GM21723 (cell line): Measurements from ENCODE around the gene BMPR1B.
"Not testable (repeated sequence)": the region's sequence is repeated elsewhere in the genome, so short reads cannot be mapped to it uniquely, and the experiment has no call there.

Experiments
- ATAC-seq: cut with Tn5 transposase; IDR thresholded peaks from one replicate; pipeline ENCODE4 v1.9.1; 2021; ENCODE audit warnings: mild to moderate bottlenecking, moderate library complexity; ENCODE audit not compliant: unreplicated experiment

BMPR1B gene

GRCh38 chr4:95020521-95020920, 262.8 kb downstream of the BMPR1B start:
- no peak for ATAC-seq

DNA sequence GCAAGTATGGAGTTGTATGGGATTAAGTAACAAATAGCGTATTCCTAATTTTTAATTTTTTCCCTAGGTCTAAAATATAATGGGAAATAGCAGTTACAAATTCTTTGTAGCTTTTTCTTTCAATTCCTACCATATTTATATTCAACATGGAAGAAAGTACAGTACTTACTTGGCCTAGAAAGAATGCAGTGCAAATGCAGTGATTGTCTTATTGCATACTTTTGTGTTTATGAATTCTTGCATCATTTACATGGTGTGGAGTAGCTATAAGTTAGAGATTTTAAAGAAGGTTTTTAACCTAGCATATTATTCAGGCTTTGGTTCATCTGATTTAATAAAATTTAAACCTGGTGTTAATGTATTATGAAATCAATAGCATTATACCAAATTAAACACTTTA, 263.3 kb downstream of the BMPR1B start:
- ATAC-seq = no peak

- no peak for ATAC-seq
Observed at GRCh38 chr4:95023110-95023509, 265.4 kb downstream of the BMPR1B start.

GRCh38 chr4:95027905-95028618, 270.3 kb downstream of the BMPR1B start:
- no peak for ATAC-seq

DNA sequence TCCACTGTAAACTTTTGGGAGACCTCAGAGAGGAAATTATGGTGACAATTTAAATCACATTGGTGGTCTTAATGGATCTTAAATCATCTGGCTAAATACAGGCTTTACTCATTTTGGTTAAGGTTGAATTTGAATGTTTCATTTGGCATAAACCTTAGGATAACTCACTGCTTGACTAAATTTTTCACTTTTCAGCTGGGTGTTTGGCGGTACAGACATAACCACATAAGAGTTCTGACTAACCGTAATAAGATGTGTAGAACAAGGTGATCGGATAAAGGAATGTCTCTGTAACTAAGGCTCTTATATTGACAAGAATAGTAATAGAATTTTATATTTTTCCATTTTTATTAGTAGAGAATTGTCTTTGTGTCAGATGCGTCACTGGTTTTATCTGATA, 281.0 kb downstream of the BMPR1B start:
- ATAC-seq = no peak

DNA sequence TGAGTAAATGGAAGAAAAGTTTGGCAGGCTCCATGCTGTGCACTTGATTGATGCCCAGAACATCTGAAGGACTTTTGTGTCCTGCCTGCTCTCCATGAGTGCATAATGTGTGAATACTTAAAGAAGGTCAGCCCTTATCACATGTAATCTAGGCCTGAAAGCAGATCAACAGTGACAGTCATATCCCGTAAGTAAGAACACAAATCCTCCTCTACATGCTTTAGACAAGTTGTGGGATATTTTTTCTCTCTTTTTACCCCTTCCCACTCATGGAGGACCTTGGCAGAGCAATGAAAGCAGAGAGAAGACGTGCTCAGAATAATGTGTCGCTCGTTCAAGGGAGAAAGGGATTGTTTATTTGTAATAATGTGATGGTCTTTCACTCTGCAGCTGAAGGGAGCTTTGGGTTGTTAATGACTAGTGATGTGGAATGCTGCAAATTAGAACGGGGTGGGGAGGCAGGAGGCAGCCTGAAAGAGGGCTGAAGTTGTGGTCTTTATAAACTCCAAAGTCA, 286.6 kb downstream of the BMPR1B start:
- no peak for ATAC-seq

- no peak for ATAC-seq
Observed at GRCh38 chr4:95045429-95045828, 287.7 kb downstream of the BMPR1B start.

DNA sequence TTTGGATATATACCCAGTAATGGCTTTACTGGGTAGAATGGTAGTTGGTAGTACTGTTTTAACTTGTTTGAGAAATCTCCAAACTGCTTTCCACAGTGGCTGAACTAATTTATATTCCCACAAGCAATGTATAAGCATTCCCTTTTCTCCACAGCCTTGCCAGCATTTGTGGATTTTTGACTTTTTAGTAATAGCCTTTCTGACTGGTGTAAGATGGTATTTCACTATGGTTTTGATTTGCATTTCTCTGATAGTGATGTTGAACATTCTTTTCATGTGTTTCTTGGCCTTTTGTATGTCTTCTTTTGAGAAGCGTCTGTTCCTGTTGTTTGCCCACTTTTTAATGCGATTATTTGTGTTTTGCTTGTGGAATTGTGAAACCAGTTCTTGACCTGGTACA, 290.5 kb downstream of the BMPR1B start:
- ATAC-seq = no peak

- ATAC-seq = no peak
Observed at GRCh38 chr4:95049551-95050233, 291.9 kb downstream of the BMPR1B start.

GRCh38 chr4:95050980-95051701, 293.4 kb downstream of the BMPR1B start:
- no peak for ATAC-seq

DNA sequence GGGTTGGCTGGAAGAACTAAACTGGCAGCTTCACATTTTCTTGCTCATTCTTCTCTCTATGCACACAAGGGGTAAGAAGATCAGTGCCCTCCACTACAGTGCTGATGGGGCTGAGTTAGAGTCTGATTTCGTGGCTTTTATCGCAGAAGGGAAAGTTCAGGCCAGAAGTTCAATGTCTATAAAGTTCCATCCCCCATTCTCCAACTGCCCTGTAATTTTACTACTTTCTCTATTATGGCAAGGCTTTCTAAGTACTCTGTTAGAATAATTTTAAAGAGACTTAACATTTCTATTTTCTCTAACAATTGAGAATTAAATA, 293.9 kb downstream of the BMPR1B start:
- ATAC-seq = no peak

GRCh38 chr4:95058991-95059390, 301.2 kb downstream of the BMPR1B start:
- ATAC-seq = no peak

- ATAC-seq = no peak
Observed at GRCh38 chr4:95059663-95060062, 301.9 kb downstream of the BMPR1B start.

GRCh38 chr4:95061220-95061619, 303.5 kb downstream of the BMPR1B start:
- no peak for ATAC-seq

DNA sequence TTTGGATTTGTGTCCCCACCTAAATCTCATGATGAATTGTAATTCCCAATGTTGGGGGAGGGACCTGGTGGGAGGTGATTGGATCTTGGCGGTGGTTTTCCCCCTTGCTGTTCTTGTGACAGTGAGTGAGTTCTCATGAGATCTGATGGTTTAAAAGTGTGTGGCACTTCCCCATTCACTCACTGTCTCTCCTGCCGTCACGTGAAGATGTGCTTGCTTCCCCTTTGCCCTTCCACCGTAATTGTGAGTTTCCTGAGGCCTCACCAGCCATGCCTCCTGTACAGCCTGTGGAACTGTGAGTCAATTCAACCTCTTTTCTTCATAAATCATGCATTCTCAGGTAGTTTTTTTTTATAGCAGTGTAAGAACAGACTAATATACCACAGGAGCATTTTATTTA, 304.0 kb downstream of the BMPR1B start:
- not testable (repeated sequence) for ATAC-seq

GRCh38 chr4:95066050-95066449, 308.3 kb downstream of the BMPR1B start:
- ATAC-seq = no peak

DNA sequence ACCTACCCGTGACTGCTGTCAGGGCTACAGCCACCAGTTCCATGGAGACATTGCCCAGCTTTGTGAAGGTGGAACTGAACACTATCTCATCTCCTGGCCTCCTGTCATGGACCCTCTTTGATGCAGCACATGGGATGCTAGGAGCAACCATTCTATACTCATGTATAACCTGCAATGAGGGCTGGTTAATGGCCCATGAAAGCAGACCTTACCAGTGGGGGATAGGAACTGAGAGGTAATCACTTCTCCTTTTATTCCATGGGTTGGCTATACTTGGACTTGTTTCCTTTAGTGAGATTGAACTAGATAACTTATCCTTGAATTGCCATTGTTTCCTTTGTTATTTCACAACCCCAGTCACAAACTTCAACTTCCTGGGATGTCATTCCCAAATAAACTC, 310.6 kb downstream of the BMPR1B start:
- no peak for ATAC-seq

DNA sequence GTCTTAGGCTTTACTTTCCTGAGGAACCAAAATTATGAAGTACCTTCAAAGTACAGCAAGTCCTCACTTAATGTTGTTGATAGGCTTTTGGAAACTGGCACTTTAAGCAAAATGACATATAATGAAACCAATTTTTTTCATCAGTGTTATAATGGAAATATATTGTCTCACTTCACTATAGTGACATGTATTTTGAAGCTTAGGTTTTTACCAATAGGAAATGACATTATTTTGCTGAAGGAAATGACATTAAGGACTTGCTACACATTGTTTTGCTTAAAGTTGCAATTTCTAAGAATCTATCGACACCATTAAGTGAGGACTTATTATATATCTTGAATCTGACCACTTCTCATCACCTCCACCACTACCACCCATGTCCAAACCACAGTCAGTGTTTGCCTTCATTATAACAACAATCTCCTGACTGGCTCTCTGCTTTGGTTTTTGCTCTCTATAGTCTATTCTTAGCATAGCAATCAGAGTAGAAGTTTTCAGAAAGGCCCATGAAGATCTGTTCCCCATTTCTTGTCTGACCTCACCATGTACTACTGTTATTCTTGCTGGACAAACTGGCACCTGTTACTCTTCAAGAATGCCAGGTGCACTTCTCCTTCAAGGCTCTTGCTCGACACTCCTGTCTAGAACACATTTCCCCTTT, 311.2 kb downstream of the BMPR1B start:
- ATAC-seq = no peak

DNA sequence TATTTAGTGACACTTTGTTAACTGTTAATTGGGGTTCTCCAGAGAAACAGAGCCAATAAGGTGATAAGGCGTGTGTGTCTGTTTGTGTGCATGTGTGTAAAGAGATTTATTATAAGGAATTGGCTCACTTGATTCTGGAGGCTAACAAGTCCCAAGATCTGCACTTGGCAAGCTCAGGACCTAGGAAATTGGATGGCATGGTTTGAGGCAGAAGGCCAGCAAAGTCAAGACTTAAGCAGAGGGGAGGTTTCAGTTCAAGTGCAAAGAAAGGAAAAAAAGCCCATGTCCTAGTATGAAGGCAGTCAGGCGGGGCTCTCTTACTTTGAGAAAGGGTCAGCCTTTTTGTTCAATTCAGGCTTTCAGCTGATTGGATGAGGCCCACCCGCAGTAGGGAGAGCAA, 314.1 kb downstream of the BMPR1B start:
- no peak for ATAC-seq

DNA sequence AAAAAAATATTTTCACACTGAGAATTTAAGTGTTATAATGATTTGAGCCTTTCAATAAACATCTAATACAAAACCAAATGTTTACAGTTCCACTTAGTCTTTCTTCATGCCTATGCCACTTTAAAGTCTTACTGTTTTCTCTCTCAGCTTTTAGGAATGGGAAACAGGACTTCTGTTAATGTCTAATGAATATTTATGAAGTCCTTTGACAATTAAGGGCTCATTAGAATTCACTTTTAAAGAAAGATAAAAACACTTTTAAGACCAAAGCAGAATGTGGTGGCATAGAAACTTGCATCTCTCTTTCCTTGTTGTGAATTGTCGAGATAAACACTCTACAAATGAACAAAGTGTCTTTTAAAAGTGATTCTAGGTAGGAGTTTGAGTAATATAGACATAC, 315.9 kb downstream of the BMPR1B start:
- ATAC-seq = no peak

DNA sequence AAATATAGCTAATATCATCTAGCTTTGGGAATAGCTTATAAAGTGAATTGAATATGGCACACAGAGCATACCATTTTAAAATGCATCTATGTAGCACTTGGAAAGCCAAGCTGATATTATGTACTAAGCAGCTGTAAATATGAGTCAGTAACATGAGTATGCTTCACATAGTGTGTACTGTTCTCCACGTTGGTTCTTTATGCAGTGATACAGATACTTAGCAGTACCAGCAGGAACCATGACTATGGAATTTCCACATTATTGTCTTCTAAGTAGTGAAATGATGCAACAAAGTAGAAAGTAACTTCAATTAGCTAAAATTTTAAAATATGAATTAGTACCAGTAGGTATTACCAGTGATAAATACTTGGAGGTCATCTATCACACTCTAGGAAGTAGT, 320.1 kb downstream of the BMPR1B start:
- no peak for ATAC-seq
